SH-SY5Y (cell line): ENCODE data around the gene INF2.

ENCODE experiments used
- GATA2 ChIP-seq: IDR thresholded peaks from 2 replicates; pipeline ENCODE4 v1.6.1; 2011; ENCODE audit warnings: mild to moderate bottlenecking, low read depth, low read length
- GATA3 ChIP-seq: IDR thresholded peaks from 2 replicates; pipeline ENCODE4 v1.6.1; 2011; ENCODE audit warnings: low read depth, mild to moderate bottlenecking, low read length, moderate library complexity

GRCh38 chr14:104647467-104648043 is 41.9 kb upstream of the INF2 start:
- TF ChIP-seq GATA3 = no peak
- TF ChIP-seq GATA2 = no peak
